Ammon's horn (tissue), 1 donor: ENCODE data around the gene SDHA.
"Not testable (repeated sequence)": the region's sequence is repeated elsewhere in the genome, so short reads cannot be mapped to it uniquely, and the experiment has no call there.

ENCODE experiments used
- DNase-seq: peaks from one replicate; pipeline ENCODE4 v3.0.0-alpha.2; 2016; ENCODE audit warnings: low spot score

The SDHA gene

GRCh38 chr5:222951-223715, 5.0 kb downstream of the SDHA start:
- DNase-seq: not testable (repeated sequence)

- DNase-seq: no peak
Measured at GRCh38 chr5:223791-224190, 5.7 kb downstream of the SDHA start.

GRCh38 chr5:225334-225733, 7.2 kb downstream of the SDHA start:
- no peak for DNase-seq

GRCh38 chr5:227375-227774, 9.3 kb downstream of the SDHA start:
- DNase-seq: peak; percentile 80

- DNase-seq: peak; percentile 54
Measured at GRCh38 chr5:228886-229285, 10.8 kb downstream of the SDHA start.

- DNase-seq: no peak
Measured at GRCh38 chr5:230711-231110, 12.6 kb downstream of the SDHA start.

- DNase-seq: peak; percentile 17
Measured at GRCh38 chr5:231661-232060, 13.5 kb downstream of the SDHA start.

GRCh38 chr5:233426-233825, 15.3 kb downstream of the SDHA start:
- DNase-seq: not testable (repeated sequence)

- no peak for DNase-seq
Measured at GRCh38 chr5:234450-234849, 16.3 kb downstream of the SDHA start.

- not testable (repeated sequence) for DNase-seq
Measured at GRCh38 chr5:235527-235926, 17.4 kb downstream of the SDHA start.

- peak; percentile 23 for DNase-seq
Measured at GRCh38 chr5:237931-238330, 19.8 kb downstream of the SDHA start.

GRCh38 chr5:240550-240949, 22.4 kb downstream of the SDHA start:
- DNase-seq: not testable (repeated sequence)

- not testable (repeated sequence) for DNase-seq
Measured at GRCh38 chr5:241045-241669, 23.0 kb downstream of the SDHA start.

- not testable (repeated sequence) for DNase-seq
Measured at GRCh38 chr5:243683-244367, 25.7 kb downstream of the SDHA start.

- DNase-seq: not testable (repeated sequence)
Measured at GRCh38 chr5:245717-246116, 27.6 kb downstream of the SDHA start.

GRCh38 chr5:250396-250795, 32.3 kb downstream of the SDHA start:
- not testable (repeated sequence) for DNase-seq

GRCh38 chr5:251016-251415, 32.9 kb downstream of the SDHA start:
- not testable (repeated sequence) for DNase-seq

- not testable (repeated sequence) for DNase-seq
Measured at GRCh38 chr5:251538-251937, 33.4 kb downstream of the SDHA start.

GRCh38 chr5:251975-252374, 33.9 kb downstream of the SDHA start:
- not testable (repeated sequence) for DNase-seq

GRCh38 chr5:252546-252945, 34.4 kb downstream of the SDHA start:
- no peak for DNase-seq

GRCh38 chr5:254322-254721, 36.2 kb downstream of the SDHA start:
- DNase-seq: not testable (repeated sequence)

GRCh38 chr5:255116-255515, 37.0 kb downstream of the SDHA start:
- DNase-seq: not testable (repeated sequence)

- DNase-seq: not testable (repeated sequence)
Measured at GRCh38 chr5:256347-256746, 38.2 kb downstream of the SDHA start.
